Right renal pelvis (tissue), 4 donors: ENCODE data around the gene THSD7B. TPM values are rescaled to one million over a fixed set of nuclear protein-coding genes. Genes with fewer than 3 reads are reported as not detected.
"Not testable (repeated sequence)": the region's sequence is repeated elsewhere in the genome, so short reads cannot be mapped to it uniquely, and the experiment has no call there.

Experiments
- DNase-seq, 4 donors: peaks; one replicate each; pipeline ENCODE4 v3.0.0-alpha.2; 2013; ENCODE audit warnings: low read depth in 4 of 4, low spot score in 3 of 4, missing footprints in 1 of 4
- polyA plus RNA-seq, 4 donors: library from polyadenylated mRNA; unstranded; fragments of 120-200 nt; gene quantifications; one replicate each; pipeline ENCODE4 v1.2.1, GENCODE V29; 2013; ENCODE audit not compliant: insufficient read length in 4 of 4

The THSD7B gene
- 1 to 10 TPM; 3.3 to 5.5 (median 5.0) TPM for polyA plus RNA-seq

- no peak for DNase-seq
These were observed at the start of gene THSD7B for GRCh38 chr2:136765256-136766072. TSS of gene THSD7B (plus strand) at chr2:136765545. CDS start at chr2:136882179, 116,634 bp downstream.

- DNase-seq, result no peak
These were observed 47.1 kb upstream of the THSD7B start for GRCh38 chr2:136718273-136718672.

GRCh38 chr2:136727973-136728699 lies 37.2 kb upstream of the THSD7B start:
- no peak for DNase-seq

- DNase-seq, result no peak
These were observed 29.1 kb upstream of the THSD7B start for GRCh38 chr2:136736236-136736635.

GRCh38 chr2:136738044-136738443 lies 27.3 kb upstream of the THSD7B start:
- no peak for DNase-seq

- no peak for DNase-seq
These were observed 23.9 kb upstream of the THSD7B start for GRCh38 chr2:136741471-136741870.

GRCh38 chr2:136750065-136750464 lies 15.3 kb upstream of the THSD7B start:
- DNase-seq, result no peak

GRCh38 chr2:136751406-136751805 lies 13.9 kb upstream of the THSD7B start:
- DNase-seq, result no peak

GRCh38 chr2:136758504-136758903 lies 6.8 kb upstream of the THSD7B start:
- DNase-seq, result not testable (repeated sequence)

- no peak for DNase-seq
These were observed 691 bp upstream of the THSD7B start for GRCh38 chr2:136764452-136765255.

- DNase-seq, result no peak
These were observed 694 bp downstream of the THSD7B start for GRCh38 chr2:136766073-136766404.

- DNase-seq, result no peak
These were observed 1.7 kb downstream of the THSD7B start for GRCh38 chr2:136767030-136767429.

- DNase-seq, result no peak
These were observed 4.5 kb downstream of the THSD7B start for GRCh38 chr2:136769871-136770270.

- no peak for DNase-seq
These were observed 5.0 kb downstream of the THSD7B start for GRCh38 chr2:136770384-136770783.

- no peak for DNase-seq
These were observed 12.0 kb downstream of the THSD7B start for GRCh38 chr2:136777391-136777790.

GRCh38 chr2:136783856-136784255 lies 18.5 kb downstream of the THSD7B start:
- no peak for DNase-seq

- DNase-seq, result no peak
These were observed 19.9 kb downstream of the THSD7B start for GRCh38 chr2:136785215-136785614.

GRCh38 chr2:136787970-136788369 lies 22.6 kb downstream of the THSD7B start:
- DNase-seq, result no peak

- no peak for DNase-seq
These were observed 31.0 kb downstream of the THSD7B start for GRCh38 chr2:136796339-136796738.

GRCh38 chr2:136798766-136799165 lies 33.4 kb downstream of the THSD7B start:
- no peak for DNase-seq

GRCh38 chr2:136801661-136802060 lies 36.3 kb downstream of the THSD7B start:
- no peak for DNase-seq
